ENCODE results near the gene VEGFA. TPM values are rescaled to one million over a fixed set of nuclear protein-coding genes. Genes with fewer than 3 reads are reported as not detected.

VEGFA gene
- total RNA-seq, 1 experiment from 2014 or later: 174 TPM

DNA sequence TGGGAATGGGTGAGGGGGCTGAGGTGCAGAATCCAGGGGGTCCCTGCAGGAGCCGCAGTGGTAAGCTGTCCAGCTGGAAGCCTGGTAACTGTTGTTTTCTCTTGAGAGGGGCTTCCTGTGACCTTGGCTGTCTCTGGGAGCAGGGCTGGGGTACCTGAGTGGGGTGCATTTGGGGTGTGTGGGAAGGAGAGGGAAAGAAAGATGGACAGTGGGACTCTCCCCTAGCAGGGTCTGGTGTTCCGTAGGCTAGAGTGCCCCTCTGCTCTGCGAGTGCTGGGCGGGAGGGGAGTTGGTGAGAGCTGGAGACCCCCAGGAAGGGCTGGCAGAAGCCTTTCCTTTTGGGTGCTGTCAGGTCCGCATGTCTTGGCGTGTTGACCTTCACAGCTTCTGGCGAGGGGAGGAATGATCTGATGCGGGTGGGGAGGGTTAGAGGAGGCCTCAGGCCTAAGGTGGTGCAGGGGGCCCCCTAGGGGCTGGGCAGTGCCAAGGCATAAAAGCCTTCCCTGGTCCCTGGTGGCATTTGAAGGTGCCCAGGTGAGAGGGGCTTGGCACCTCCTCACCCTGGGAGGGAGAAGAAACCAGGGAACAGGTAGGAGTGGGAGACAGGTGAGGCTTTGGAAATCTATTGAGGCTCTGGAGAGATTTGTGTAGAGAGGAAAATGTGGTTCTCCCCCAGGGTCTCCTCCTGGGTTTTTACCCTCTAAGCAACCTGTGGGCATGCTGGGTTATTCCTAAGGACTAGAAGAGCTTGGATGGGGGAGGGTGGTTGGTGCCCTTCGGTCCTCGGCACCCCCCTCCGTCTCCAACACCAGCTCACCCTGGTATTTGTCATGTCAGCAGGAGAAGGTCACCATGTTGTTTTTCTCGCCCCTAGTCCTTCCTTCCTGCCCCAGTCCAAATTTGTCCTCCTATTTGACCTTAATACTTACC, 3.3 kb downstream of the VEGFA start:
- Mint-ChIP-seq H3K4me1 (ENCODE audit: low read depth, unreplicated experiment) (peaks cover 7% of the 10 kb centered on the region), H3K9me3 (ENCODE audit: unreplicated experiment) (no peaks in the 10 kb centered on the region), H3K36me3 (ENCODE audit: insufficient read depth, unreplicated experiment) (peaks cover 91% of the 10 kb centered on the region), H3K4me3 (ENCODE audit: unreplicated experiment) (peak overlapping the region; percentile 96), H3K27me3 (ENCODE audit: insufficient read depth, unreplicated experiment) (no peaks in the 10 kb centered on the region), H3K27ac (ENCODE audit: unreplicated experiment) (peak overlapping the region; percentile 97)
- CTCF ChIA-PET: interaction anchor here (0.6 to 1.8 kb wide), 9 partner anchors 9 to 307 kb away, joined by 3 to 7 read pairs (median 4); no protein-coding TSS in a partner anchor
- TF ChIP-seq, protein P1, sequence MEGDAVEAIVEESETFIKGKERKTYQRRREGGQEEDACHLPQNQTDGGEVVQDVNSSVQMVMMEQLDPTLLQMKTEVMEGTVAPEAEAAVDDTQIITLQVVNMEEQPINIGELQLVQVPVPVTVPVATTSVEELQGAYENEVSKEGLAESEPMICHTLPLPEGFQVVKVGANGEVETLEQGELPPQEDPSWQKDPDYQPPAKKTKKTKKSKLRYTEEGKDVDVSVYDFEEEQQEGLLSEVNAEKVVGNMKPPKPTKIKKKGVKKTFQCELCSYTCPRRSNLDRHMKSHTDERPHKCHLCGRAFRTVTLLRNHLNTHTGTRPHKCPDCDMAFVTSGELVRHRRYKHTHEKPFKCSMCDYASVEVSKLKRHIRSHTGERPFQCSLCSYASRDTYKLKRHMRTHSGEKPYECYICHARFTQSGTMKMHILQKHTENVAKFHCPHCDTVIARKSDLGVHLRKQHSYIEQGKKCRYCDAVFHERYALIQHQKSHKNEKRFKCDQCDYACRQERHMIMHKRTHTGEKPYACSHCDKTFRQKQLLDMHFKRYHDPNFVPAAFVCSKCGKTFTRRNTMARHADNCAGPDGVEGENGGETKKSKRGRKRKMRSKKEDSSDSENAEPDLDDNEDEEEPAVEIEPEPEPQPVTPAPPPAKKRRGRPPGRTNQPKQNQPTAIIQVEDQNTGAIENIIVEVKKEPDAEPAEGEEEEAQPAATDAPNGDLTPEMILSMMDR (IDR thresholded peaks at IDR 0.05; ENCODE audit: insufficient read depth in 1 of 2, low read depth in 1 of 2, low read length in 1 of 2, severe bottlenecking in 1 of 2, unreplicated experiment in 1 of 2): peak; percentile 55 to 79
- no peaks in the 10 kb centered on the region for H3K27me3 ChIP-seq (replicated peaks; ENCODE audit: control insufficient read depth, insufficient read depth, low read length)
- no TSS peak for BruUV-seq (replicated peaks)
- POLR2A ChIA-PET: interaction anchor here (1.4 kb wide), 1 partner anchor 29 kb away, joined by 4 read pairs; no protein-coding TSS in a partner anchor
- H3K4me1 ChIP-seq: peaks cover 27% of the 10 kb centered on the region
- DNase-seq: peak; percentile 66
- peaks cover 23% of the 10 kb centered on the region for H3K36me3 ChIP-seq (ENCODE audit: control insufficient read depth, insufficient read depth, low read length)
- no peaks in the 10 kb centered on the region for H3K9me3 ChIP-seq
- H3K4me3 ChIP-seq (ENCODE audit: low read depth, low read length): peak overlapping the region; percentile 95
- intact Hi-C loops (cut with micrococcal nuclease; ENCODE audit: unreplicated experiment): loop anchor here (1.0 to 5.0 kb wide), 3 partner anchors 44 to 229 kb away; no protein-coding TSS in a partner anchor

DNA sequence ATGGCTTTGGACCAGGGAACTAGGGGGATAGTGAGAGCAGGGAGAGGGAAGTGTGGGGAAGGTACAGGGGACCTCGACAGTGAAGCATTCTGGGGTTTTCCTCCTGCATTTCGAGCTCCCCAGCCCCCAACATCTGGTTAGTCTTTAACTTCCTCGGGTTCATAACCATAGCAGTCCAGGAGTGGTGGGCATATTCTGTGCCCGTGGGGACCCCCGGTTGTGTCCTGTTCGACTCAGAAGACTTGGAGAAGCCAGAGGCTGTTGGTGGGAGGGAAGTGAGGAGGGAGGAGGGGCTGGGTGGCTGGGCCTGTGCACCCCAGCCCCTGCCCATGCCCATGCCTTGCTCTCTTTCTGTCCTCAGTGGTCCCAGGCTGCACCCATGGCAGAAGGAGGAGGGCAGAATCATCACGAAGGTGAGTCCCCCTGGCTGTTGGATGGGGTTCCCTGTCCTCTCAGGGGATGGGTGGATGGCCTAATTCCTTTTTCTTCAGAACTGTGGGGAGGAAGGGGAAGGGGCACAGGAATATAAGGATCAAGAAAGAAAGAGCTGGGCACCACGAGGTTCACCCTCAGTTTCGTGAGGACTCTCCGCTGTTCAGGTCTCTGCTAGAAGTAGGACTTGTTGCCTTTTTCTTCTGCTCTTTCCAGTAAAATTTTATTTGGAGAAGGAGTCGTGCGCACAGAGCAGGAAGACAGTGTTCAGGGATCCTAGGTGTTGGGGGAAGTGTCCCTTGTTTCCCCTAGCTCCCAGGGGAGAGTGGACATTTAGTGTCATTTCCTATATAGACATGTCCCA, 4.2 kb downstream of the VEGFA start:
- H3K4me3 ChIP-seq (ENCODE audit: low read depth, low read length): peak overlapping the region; percentile 95
- intact Hi-C loops (cut with micrococcal nuclease; ENCODE audit: unreplicated experiment): loop anchor here (1.0 to 5.0 kb wide), 4 partner anchors 24 to 228 kb away; no protein-coding TSS in a partner anchor
- TF ChIP-seq, protein P1 (IDR thresholded peaks at IDR 0.05; ENCODE audit: insufficient read depth in 1 of 2, low read depth in 1 of 2, low read length in 1 of 2, severe bottlenecking in 1 of 2, unreplicated experiment in 1 of 2): no peak
- Mint-ChIP-seq H3K36me3 (ENCODE audit: insufficient read depth, unreplicated experiment) (peaks cover 100% of the 10 kb centered on the region), H3K4me3 (ENCODE audit: unreplicated experiment) (peak overlapping the region; percentile 96), H3K9me3 (ENCODE audit: unreplicated experiment) (no peaks in the 10 kb centered on the region), H3K27me3 (ENCODE audit: insufficient read depth, unreplicated experiment) (no peaks in the 10 kb centered on the region), H3K4me1 (ENCODE audit: low read depth, unreplicated experiment) (peaks cover 7% of the 10 kb centered on the region), H3K27ac (ENCODE audit: unreplicated experiment) (peak overlapping the region; percentile 97)
- H3K4me1 ChIP-seq: peaks cover 27% of the 10 kb centered on the region
- ChIA-PET CTCF (interaction anchor here (0.6 to 1.8 kb wide), 9 partner anchors 8 to 306 kb away, joined by 3 to 6 read pairs (median 4); no protein-coding TSS in a partner anchor), POLR2A (interaction anchor here (0.7 kb wide), 1 partner anchor 153 kb away, joined by 3 read pairs; no protein-coding TSS in a partner anchor)
- no peak for DNase-seq
- H3K36me3 ChIP-seq (ENCODE audit: control insufficient read depth, insufficient read depth, low read length): peaks cover 26% of the 10 kb centered on the region
- no peaks in the 10 kb centered on the region for H3K9me3 ChIP-seq
- no peaks in the 10 kb centered on the region for H3K27me3 ChIP-seq (replicated peaks; ENCODE audit: control insufficient read depth, insufficient read depth, low read length)
- BruUV-seq (replicated peaks): no TSS peak

All from Caco-2 (cell line).